Inferior parietal cortex (tissue), 1 donor: ENCODE results near the gene PARP9.
A peak's percentile ranks its signal among the peaks of the same experiment; 100 is the strongest.
"Not testable (repeated sequence)": the region's sequence is repeated elsewhere in the genome, so short reads cannot be mapped to it uniquely, and the experiment has no call there.

ENCODE experiments used
- DNase-seq: peaks from one replicate; pipeline ENCODE4 v3.0.0-alpha.2; 2016; ENCODE audit errors: extremely low spot score

Gene PARP9

DNA sequence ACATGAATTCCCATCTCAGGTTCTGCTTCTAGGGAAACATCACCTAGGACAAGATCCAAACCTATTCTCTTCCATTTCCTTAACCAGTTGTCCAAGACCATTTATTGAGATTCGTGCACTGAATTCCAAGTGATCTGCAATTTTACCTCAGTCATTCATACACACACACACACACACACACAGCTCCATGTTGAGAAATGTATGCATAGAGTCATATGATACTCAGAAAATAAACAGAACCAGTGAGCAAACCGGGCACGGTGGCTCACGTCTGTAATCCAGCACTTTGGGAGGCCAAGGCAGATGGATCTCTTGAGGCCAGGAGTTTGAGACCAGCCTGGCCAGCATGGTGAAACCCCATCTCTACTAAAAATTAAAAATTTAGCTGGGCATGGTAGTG lies 43.2 kb downstream of the PARP9 start:
- DNase-seq, result no peak

DNA sequence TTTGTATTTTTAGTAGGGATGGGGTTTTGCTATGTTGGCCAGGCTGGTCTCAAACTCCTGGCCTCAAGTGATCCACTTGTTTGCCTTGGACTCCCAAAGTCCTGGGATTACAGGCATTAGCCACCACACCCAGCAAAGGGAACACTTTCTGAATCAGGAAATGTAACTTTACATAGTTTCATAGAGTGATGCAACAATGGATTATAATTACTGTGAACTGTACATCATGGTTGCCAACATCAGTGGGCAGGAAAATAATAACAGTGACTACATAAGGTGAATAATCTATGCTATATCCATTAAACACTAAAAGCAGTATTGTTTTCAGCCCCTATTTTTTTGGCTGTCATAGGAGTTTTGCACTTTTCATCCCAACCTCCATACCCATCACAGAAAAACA lies 44.4 kb downstream of the PARP9 start:
- DNase-seq, result no peak

DNA sequence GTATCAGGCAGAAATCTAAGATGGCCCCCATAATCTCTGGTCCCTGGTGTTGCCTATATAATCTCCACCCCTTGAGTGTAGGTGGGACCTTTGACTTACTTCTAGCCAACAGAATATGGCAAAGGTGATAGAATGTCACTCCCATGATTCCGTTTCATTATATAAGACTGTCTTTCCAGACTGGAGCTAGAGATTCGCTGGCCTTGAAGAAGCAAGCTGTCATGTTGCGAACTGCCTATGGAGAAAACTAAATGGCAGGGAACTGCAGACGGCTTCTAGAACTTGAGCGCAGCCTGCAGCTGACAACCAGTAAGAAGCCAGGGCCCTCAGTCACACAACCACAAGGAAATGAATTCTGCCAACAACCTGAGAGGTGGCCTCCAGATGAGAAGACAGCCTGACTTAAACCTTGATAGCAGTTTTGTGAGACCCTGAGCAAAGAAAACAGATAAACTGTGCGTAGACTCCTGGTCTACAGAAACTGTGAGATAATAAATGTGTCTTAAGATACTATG lies 47.2 kb downstream of the PARP9 start:
- DNase-seq, result no peak

DNA sequence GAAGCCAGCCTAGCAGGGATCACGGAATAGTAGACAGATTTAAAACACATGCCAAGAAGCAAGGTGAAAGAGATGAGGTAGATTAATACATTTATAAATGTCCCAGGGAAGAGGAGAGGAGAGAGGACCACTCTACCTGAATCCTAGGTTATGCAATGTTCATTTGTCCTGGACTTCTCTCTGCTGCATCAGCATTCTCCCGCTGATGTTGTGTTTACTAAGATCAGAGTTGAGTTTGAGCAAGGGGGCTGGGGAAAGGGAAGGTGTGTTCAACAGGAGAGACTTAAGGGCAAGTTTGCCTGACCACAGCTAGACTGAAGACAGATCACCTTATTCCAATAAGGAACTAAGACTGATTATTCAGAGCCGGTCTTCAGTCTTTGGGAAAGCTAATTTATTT lies 48.2 kb downstream of the PARP9 start:
- DNase-seq, result no peak

DNA sequence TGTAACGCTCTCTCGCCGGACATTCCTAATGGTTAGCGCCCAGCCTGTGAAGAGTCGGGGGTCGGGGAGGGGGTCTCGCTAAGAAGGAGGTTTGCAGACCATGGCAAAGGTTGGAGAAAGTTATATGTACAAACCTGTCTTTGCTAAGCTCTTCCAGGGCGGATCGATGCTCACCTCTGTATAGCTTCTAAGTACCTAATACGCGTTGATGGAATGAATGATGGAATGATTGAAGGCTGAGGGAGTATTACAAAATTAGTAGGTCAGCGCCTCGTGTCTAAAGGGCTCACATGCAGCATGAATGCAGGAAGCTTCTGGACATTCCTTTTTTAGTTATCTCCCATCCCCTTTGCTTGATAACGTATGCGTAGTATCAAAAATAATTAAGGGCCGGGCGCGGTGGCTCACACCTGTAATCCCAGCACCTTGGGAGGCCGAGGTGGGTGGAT lies 49.1 kb downstream of the PARP9 start:
- DNase-seq, result no peak

DNA sequence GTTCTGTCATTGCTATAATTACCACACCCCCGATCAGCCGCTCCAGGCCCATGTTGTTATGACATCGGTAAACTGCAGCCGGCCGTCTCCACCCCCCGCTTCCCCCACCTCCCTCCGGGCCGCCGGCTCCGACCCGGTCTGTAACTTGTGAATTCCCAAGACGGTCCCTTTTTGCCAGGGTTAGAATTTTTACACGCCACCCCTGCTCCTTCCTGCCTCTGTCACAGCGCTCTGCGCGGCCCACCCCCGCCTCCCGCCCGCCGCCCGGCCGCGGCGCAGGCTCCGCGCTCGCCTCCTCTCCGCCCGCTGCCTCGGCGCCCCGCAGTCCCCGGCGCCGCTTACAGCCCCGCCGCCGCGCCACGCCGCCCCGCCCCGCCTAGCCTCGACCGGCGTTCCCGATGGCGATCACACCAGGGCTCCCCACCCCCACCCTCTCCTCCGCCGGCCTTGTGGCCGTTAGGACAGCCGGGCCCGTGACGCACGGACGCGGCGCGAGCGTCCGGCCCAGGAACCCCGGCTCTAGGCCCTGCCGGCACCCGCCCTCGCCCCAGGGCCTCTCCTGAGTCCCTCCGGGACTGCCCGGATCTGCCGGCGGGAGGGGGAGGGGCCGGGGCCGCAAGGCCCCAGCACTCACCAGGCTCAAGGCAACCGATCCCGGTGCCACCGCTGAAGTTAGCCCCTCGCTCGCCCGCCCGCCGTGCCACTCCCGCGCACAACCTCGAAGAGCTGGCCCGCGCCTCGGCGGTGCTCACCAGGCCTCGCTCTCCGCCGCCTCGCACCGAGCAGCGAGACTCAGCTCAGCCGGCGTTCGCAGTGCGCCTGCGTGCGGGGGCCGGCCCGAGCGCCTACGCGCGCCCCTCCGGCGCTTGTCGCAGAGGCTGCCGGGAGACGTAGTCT lies 49.7 kb downstream of the PARP9 start, which contains the start of gene KPNA1:
Gene KPNA1, minus strand, starts transcription at position 817 of the 897 bp plus-strand sequence. CDS start 18,374 bp downstream, outside the sequence.
- DNase-seq, result peak; percentile 89

DNA sequence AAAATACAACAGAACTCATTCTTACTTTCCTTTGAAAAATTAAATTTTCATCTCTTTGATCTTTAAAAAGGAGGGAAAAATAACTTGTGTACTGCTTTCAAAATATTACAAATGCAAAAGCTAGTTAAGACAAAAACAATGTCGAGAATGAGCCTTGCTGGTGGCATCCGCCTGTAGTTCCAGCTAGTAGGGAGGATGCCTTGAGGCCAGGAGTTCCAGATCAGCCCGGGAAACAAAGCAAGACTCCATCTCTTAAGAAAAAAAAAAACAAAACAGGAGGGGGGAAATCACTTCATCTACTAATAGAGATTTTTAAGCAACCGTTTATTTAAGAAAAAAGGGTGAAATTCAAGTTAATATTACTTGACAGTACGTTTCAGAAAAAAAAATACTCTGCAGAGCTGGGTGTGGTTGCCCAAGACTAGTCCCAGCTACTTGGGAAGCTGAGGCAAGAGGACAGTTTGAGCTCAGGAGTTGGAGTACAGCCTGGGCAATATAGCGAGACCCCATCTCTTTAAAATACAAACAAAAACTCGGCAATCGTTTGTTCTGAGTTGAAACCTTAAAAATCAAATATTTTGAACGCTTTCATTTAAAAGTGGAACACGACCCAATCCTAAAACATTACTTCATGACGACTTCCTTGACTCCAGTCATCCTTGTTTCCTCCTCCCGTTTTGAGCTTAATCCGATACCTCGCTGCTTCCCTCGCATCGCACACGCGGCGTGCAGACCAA lies 50.5 kb downstream of the PARP9 start:
- DNase-seq, result peak; percentile 32

DNA sequence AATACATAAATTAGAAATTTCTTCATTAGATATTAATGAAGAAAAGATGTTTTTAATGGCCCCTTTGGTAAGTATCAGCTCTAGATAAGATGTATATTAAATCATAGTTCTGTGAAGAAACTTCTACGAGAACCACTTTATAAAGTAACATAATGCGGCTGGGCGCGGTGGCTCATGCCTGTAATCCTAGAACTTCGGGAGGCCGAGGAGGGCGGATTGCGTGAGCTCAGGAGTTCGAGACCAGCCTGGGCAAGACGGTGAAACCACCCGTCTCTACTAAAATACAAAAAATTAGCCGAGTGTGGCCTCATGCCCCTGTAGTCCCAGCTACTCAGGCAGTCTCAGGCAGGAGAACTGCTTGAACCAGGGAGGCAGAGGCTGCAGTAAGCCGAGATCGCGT lies 51.8 kb downstream of the PARP9 start:
- DNase-seq, result no peak

DNA sequence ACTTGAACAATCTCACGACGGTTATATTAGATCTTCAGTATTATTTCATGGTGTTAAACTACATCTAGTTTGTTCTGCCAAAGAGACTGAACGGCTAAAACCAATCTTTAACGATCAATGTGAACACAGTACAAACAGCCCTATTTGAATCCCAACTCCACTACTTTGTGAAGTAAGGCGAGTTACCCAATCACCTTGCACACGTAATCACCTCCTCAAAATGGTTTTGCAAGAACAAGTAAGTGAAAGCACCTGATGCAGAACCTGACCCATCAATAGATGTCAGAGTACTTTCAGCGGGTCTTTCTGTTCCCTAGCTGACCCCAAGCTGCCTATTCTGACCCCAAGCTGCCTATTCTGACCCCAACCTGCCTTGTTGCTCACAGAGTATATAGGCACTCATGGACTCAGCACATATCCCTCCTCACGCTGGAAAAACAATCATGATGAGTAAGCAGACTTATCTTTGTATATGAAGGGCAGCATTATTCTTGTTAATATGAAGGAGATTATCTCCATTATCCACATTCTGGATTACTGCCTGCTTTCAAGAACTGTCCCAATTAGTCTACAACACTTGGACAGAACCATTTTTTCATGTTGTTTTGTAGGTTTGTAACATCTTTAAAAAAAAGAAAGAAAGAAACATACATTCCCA lies 53.1 kb downstream of the PARP9 start:
- DNase-seq, result no peak

DNA sequence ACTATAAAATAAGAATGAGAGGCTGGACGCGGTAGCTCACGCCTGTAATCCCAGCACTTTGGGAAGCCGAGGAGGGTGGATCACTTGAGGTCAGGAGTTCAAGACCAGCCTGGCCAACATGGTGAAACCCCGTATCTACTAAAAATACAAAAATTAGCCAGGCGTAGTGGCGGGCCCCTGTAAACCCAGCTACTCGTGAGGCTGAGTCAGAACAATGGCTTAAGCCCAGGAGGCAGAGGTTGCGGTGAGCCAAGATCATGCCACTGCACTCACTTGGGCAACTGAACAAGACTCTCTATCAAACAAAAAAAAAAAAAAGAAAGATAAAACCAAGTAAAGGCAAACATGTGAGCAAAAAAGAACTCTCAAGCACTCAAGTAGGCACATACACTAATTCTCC lies 55.2 kb downstream of the PARP9 start:
- DNase-seq, result not testable (repeated sequence)

DNA sequence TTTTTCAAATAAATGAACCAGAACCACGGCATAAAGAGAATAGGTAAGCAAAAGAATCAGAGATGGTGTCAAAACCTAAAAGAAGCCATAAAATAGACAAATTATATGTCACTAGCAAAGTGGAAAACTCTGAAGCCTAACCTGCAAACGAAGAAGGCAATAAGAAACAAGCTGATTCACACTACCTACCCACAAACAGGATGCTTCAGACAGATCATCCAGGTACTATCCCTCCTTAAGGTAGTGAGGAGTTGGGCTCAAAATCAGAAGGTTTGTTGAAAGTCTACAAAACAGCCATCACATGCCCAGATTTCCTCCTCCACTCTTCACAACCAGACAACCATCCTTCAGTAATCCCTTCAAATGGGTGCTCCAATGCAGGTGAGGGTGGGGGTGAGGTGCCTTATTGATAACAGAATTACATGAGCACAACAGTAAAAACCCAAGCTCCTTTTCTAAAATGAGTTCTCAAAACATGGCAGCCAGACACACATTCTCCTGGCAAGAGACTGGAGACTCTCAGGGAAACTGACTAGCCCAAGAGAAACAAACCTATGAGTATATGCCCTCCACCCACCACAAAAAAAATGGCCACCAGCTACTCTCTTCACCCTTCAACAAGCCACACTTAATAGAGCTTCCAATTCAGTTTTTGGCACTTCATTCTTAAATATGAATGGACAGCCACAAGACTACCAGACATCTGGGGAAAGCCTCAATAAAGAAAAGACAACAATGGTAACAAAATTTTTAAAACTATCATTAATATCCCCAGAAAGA lies 55.8 kb downstream of the PARP9 start:
- DNase-seq, result no peak

DNA sequence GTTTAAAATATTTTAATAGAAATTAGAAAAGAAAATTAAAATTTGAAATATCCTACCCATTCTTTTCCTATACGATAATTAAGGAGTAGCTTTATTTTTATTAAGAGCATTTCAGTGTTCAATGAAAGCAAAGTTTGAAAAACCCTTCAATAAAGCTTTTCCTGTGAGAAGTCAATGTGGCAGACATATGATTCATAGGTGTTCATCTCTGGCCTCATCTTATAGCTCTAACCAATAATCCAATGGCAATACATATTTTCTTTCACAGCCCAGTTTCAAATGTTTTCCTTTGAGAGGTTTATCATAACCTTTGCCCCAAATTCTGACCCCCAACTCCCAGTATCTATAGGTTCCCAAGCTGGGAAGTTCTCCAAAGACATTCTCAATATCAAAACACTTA lies 57.6 kb downstream of the PARP9 start:
- DNase-seq, result no peak

DNA sequence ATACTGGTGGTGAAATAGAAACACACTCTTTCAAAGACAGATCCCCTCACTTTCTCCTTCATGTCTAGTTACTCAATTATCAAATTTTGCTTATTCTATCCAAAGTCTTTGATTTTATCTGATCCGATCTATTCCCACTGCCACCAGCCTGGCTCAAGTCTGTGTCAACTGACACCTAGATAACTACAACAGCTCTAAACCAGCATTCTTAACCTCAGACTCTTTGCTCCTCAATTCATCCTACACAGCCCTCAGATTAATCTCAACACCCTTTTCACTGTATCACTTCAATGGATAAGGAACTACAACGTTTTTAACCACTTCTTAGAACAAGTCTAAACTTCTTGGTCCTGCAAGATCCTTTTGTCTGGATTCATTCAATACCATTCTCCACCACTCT lies 58.4 kb downstream of the PARP9 start:
- no peak for DNase-seq

DNA sequence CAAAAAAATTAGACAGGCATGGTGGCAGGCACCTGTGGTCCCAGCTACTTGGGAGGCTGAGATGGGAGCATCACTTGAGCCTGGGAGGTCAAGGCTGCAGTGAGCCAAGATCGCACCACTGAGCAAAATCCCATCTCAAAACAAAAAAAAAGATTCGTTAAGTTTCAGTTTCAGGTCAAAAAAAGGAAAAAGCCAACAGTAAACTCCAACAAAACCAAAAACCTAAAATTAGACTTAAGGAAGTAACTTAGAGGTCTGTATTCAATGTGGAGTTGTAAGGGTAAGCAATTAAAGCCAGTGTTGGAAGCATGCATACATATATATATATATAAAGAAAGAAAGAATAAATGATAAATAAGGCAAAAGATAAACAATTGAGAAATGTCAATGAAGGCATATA lies 61.2 kb downstream of the PARP9 start:
- DNase-seq, result no peak

DNA sequence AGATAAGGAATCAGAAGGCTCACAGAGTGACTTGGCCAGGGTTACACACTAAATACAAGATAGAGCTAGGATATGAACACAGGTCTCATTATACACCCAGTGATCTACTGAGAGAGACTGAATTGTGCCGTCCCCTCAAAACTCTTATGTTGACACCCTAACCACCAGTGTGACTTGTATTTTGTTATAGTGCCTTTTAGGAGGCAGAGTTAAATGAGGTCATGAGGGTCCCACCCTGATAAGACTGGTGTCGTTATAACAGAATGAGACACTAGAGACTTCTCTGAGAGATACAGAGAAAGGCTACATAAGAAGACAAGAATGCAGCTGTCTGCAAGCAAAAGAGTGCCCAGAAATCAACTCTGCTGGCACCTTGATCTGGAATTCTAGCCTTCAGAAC lies 62.0 kb downstream of the PARP9 start:
- DNase-seq, result no peak

DNA sequence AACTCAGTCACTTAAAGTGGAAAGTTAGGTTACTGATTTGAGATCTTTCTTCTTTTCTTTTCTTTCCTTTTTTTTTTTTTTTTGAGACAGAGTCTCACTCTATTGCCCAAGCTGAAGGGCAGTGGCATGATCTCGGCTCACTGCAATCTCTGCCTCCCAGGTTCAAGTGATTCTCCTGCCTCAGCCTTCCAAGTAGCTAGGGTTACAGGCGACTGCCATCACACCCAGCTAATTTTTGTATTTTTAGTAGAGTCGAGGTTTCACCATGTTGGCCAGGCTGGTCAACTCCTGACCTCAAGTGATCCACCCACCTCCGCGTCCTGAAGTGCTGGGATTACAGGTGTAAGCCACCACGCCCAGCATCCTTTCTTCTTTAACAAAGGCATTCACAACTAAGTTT lies 63.1 kb downstream of the PARP9 start:
- not testable (repeated sequence) for DNase-seq

DNA sequence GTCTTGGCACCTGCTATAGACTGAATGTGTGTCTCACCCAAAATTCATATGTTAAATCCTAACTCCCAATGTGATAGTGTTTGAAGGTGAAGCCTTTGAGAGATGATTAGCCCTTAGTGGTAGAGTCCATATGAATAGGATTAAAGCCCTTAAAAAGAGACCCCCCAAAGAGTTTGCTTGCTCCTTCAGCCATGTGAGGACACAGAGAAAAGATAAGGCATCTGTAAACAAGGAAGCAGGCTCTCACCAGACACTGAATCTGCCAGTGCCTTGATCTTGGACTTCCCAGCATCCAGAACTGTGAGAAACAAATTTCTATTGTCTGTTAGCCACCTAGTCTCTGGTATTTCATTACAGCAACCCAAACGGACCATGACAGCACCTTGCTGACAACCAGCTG lies 65.9 kb downstream of the PARP9 start:
- no peak for DNase-seq

DNA sequence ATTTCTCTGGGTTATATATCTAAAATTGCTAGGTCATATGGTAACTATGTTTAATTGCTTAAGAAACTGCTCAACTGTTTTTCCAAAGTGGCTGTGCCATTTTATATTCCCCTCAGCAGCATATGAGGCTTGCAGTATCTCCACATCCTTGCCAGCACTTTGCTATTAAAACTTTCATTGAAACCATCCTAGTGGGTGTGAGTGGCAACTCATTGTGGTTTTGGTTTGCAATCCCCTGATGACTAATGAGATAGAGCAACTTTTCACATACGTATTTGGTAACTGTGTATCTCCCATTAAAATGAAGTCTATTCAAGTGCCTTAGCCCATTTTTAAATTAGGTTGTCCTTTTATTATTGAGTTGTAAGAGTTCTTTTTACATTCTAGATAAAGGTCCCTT lies 66.7 kb downstream of the PARP9 start:
- DNase-seq, result no peak

DNA sequence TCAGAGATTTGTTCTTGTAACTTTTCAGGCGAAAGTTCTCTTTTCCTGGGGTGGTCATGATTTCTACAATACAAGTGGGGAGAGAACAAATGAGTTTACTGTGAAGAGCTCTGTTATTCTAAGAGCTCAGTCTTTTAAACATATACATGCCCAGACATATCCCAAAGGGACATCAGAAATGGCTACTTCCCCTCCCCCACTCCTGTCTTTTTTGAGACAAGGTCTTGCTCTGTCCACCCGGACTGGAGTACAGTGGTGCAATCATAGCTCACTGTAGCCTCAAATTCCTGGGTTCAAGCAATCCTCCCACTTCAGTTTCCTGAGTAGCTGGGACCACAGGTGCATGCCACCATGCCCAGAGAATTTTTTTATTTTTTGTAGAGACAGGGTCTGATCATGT lies 67.6 kb downstream of the PARP9 start:
- no peak for DNase-seq

DNA sequence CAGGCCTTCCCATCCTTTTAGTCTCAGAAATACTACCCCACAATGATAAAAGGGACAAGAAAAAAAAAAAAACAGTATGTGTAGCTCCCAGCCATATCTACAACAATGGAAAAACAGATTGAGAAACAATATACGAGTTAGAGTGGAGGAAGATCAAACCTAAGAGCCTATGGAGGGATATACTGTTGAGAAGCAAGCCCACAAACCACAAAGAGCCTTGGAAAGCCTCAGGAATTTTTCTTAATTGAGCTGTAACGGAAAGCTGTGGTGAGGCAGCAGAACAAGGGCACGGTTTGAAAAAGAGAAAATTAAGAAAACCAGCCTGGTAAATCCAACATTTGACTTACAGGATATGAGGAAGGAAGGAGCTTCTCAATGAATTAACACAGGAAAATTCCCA lies 70.8 kb downstream of the PARP9 start:
- no peak for DNase-seq

DNA sequence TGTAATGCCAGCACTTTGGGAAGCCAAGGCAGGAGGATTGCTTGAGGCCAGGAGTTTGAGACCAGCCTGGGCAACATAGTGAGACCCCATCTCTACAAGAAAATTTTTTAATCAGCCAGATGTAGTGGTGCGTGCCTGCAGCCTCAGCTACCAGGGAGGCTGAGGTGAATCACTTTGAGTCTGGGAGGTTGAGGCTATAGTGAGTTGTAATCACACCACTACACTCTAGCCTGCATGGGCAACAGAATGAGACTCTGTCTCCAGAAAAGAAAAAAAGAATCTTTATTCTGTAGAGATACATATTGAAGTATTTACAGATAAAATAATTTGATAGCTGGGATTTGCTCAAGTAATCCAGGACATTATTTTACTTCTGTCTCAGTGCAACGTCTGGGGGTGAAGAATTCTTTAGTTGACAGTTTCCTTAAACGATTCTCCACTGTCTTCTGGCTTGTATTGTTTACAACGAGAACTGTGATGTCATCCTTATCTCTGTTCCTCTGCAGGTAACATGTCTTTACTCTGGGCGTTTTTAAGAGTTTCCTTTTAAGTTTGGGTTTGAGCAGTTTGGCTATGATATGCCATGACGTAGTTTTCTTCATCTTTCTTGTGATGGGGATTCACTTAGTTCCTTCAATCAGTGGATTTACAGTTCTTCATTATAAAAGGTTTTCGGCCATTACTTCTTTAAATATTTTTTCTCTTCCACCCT lies 75.7 kb downstream of the PARP9 start:
- no peak for DNase-seq
